Endothelial cell (in vitro differentiated cells): ENCODE measurements around the gene HSPA2. TPM values are rescaled to one million over a fixed set of nuclear protein-coding genes. Genes with fewer than 3 reads are reported as not detected.
A peak's percentile ranks its signal among the peaks of the same experiment; 100 is the strongest.

Source experiments
- DNase-seq: peaks from one replicate; pipeline ENCODE4 v3.0.0; 2021; ENCODE audit warnings: low spot score
- H3K27ac Mint-ChIP-seq: one replicate; pipeline ENCODE4 v1.8.0; 2021; ENCODE audit warnings: mixed read lengths, inconsistent platforms; ENCODE audit not compliant: unreplicated experiment
- H3K27me3 Mint-ChIP-seq: one replicate; pipeline ENCODE4 v1.8.0; 2021; ENCODE audit warnings: mild to moderate bottlenecking, moderate library complexity, mixed read lengths, inconsistent platforms; ENCODE audit not compliant: unreplicated experiment
- H3K36me3 Mint-ChIP-seq: one replicate; pipeline ENCODE4 v1.8.0; 2021; ENCODE audit warnings: mild to moderate bottlenecking, low read depth, mixed read lengths, inconsistent platforms; ENCODE audit not compliant: unreplicated experiment
- H3K4me1 Mint-ChIP-seq: one replicate; pipeline ENCODE4 v1.8.0; 2021; ENCODE audit warnings: mild to moderate bottlenecking, mixed read lengths, inconsistent platforms; ENCODE audit not compliant: unreplicated experiment
- H3K4me3 Mint-ChIP-seq: one replicate; pipeline ENCODE4 v1.8.0; 2021; ENCODE audit warnings: mild to moderate bottlenecking, mixed read lengths, inconsistent platforms; ENCODE audit not compliant: unreplicated experiment
- H3K9me3 Mint-ChIP-seq: one replicate; pipeline ENCODE4 v1.8.0; 2021; ENCODE audit warnings: mixed read lengths, inconsistent platforms; ENCODE audit not compliant: unreplicated experiment
- CTCF ChIP-seq: fragments of 200-600 bp; sonication (generic); IDR thresholded peaks from one replicate; pipeline ENCODE4 v1.5.0; 2021; ENCODE audit warnings: antibody characterized with exemption; ENCODE audit not compliant: unreplicated experiment
- total RNA-seq: library from RNA; stranded (reverse); fragmentation: NEBNext Ultra II Directional; extraction: Animal tissue kit (Norgen Biotek cat#: 25700); gene quantifications from one replicate; pipeline ENCODE4 v1.2.1, GENCODE V29; 2021; ENCODE audit not compliant: unreplicated experiment

HSPA2 gene
- total RNA-seq, 1 donor from 2014 or later = 9.4 TPM

GRCh38 chr14:64541261-64541971 lies 875 bp downstream of the HSPA2 start:
- no peak overlapping the region for H3K27ac Mint-ChIP-seq
- H3K36me3 Mint-ChIP-seq = peaks cover 9% of the 10 kb centered on the region
- TF ChIP-seq CTCF = no peak
- no peak for DNase-seq
- peaks cover 10% of the 10 kb centered on the region for H3K9me3 Mint-ChIP-seq
- H3K4me1 Mint-ChIP-seq = peaks cover 16% of the 10 kb centered on the region
- peaks cover 4% of the 10 kb centered on the region for H3K27me3 Mint-ChIP-seq
- no peak overlapping the region for H3K4me3 Mint-ChIP-seq

GRCh38 chr14:64541972-64542835 lies 1.7 kb downstream of the HSPA2 start:
- DNase-seq = no peak
- TF ChIP-seq CTCF = no peak
- peak overlapping the region; percentile 22 for H3K27ac Mint-ChIP-seq
- H3K36me3 Mint-ChIP-seq = peaks cover 9% of the 10 kb centered on the region
- H3K4me1 Mint-ChIP-seq = peaks cover 14% of the 10 kb centered on the region
- H3K9me3 Mint-ChIP-seq = peaks cover 10% of the 10 kb centered on the region
- no peak overlapping the region for H3K4me3 Mint-ChIP-seq
- H3K27me3 Mint-ChIP-seq = peaks cover 4% of the 10 kb centered on the region

DNA sequence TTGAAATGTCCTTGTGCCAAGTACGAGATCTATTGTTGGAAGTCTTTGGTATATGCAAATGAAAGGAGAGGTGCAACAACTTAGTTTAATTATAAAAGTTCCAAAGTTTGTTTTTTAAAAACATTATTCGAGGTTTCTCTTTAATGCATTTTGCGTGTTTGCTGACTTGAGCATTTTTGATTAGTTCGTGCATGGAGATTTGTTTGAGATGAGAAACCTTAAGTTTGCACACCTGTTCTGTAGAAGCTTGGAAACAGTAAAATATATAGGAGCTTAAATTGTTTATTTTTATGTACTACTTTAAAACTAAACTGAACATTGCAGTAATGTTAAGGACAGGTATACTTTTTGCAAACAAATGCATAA lies 2.3 kb downstream of the HSPA2 start:
- Mint-ChIP-seq H3K9me3 (peaks cover 10% of the 10 kb centered on the region), H3K4me3 (no peak overlapping the region), H3K36me3 (peaks cover 9% of the 10 kb centered on the region), H3K27me3 (peaks cover 4% of the 10 kb centered on the region), H3K4me1 (peaks cover 14% of the 10 kb centered on the region), H3K27ac (peak overlapping the region; percentile 22)
- DNase-seq = no peak
- no peak for TF ChIP-seq CTCF

DNA sequence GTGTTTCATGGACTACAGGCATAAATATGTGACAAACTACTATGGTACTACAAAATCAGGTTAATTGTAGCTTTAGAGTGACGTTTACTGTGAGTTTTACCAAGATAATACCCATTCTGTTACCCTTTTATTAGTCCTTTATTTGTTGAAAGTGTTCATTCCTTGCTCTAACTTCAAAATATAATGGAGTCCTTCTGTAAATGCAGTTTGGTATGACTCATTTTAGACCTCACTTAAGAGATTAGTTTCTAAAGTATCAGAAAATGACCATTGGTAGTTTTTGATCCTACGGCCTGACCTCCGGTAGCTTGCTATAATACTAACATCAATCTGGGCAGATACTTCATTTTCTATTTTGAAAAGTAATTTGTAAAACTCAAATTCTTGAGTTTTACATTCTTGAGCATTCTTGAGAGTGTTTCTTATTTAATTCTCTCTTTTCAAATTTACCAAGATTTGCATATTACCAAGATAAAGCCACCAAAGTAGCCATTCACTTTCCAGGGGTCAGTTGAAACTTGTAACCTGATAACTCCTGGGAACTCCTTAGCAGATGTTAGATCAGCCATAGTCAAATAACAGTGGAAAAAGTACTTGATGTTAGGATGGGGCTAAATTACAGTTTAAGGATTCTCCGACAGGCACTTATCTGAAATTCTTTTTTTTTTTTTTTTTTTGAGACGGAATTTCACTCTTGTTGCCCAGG lies 4.2 kb downstream of the HSPA2 start:
- H3K36me3 Mint-ChIP-seq = peaks cover 5% of the 10 kb centered on the region

More for the DNA sequence above, 4.2 kb downstream of the HSPA2 start:
- Mint-ChIP-seq H3K4me1 (peaks cover 8% of the 10 kb centered on the region), H3K27me3 (peaks cover 4% of the 10 kb centered on the region), H3K4me3 (no peak overlapping the region), H3K9me3 (peaks cover 10% of the 10 kb centered on the region), H3K27ac (no peak overlapping the region)
- no peak for DNase-seq
- TF ChIP-seq CTCF = no peak
